OCI-LY3 (cell line): ENCODE data around the gene MYH10.

Source experiments
- EZH2phosphoT487 ChIP-seq: fragments of 200-600 bp; shearing (Covaris generic); IDR thresholded peaks from 2 replicates; pipeline ENCODE4 v1.6.1; 2018; ENCODE audit warnings: antibody characterized with exemption, mixed run types, low read depth
- TF ChIP-seq, protein P1 (sequence below): fragments of 200-600, 300-600 bp; sonication (generic); IDR thresholded peaks from 2 replicates; pipeline ENCODE4 v1.5.1; 2014; ENCODE audit warnings: antibody characterized with exemption, low read length, low read depth

DNA sequence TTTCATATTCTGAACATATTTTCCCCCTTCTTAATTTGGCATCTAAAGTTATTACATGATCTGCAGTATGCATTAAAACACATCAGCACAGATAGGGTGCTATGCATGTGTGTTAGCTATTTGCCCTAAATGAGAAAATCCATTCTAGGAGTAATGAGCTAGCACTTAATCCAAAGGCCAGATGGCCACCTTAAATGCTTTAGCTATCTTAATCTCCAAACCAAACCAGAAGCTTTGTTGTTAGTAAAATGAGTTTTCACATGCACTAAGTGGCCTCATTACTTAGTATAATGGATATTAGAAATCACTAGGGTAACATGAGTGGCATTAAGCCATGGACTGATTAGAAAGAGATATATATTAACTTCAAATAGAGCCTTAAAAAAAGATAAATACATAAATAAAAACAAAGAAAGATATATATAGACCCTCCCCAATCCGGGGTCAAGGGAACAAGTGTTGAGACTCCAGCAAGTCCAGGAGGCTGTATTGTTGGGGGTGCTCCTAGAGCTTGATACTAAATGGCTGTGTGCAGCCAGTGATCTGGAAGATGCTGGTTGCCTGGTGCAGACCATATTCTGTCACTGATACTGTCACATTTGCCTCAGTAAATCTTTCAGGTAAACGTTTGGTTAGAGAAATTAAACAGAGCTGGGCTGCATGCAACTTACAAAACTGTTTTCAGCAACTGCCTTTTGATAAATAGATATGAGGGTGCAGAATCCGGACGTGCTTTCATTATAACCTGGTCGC is 67.3 kb downstream of the MYH10 start:
- TF ChIP-seq, protein P1, sequence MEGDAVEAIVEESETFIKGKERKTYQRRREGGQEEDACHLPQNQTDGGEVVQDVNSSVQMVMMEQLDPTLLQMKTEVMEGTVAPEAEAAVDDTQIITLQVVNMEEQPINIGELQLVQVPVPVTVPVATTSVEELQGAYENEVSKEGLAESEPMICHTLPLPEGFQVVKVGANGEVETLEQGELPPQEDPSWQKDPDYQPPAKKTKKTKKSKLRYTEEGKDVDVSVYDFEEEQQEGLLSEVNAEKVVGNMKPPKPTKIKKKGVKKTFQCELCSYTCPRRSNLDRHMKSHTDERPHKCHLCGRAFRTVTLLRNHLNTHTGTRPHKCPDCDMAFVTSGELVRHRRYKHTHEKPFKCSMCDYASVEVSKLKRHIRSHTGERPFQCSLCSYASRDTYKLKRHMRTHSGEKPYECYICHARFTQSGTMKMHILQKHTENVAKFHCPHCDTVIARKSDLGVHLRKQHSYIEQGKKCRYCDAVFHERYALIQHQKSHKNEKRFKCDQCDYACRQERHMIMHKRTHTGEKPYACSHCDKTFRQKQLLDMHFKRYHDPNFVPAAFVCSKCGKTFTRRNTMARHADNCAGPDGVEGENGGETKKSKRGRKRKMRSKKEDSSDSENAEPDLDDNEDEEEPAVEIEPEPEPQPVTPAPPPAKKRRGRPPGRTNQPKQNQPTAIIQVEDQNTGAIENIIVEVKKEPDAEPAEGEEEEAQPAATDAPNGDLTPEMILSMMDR, result no peak
- no peak for TF ChIP-seq EZH2phosphoT487
